GM23338 (cell line): Measurements from ENCODE around the gene CPNE5. TPM values are rescaled to one million over a fixed set of nuclear protein-coding genes. Genes with fewer than 3 reads are reported as not detected.

Source experiments
- ATAC-seq: fragments of 200-7000 bp; cut with Tn5 transposase; 3 replicates; pipeline ENCODE4 v1.9.1; 2020
- DNase-seq: peaks from one replicate; pipeline ENCODE4 v3.0.0-alpha.2; 2015; ENCODE audit warnings: low spot score
- H2AFZ ChIP-seq: fragments of 200-600 bp; sonication (generic); 2 replicates; pipeline ENCODE4 v1.8.0; 2016; ENCODE audit warnings: antibody characterized with exemption, mild to moderate bottlenecking, moderate library complexity
- H3F3A ChIP-seq: fragments of 200-600 bp; sonication (generic); replicated peaks from 2 replicates; pipeline ENCODE4 v1.8.0; 2017; ENCODE audit warnings: antibody characterized with exemption, mixed run types, low read depth
- H3K27ac ChIP-seq: fragments of 200-600 bp; sonication (generic); 2 replicates; pipeline ENCODE4 v1.6.1; 2016; ENCODE audit warnings: low read depth
- H3K27me3 ChIP-seq: fragments of 200-600 bp; sonication (generic); 2 replicates; pipeline ENCODE4 v1.8.0; 2016; ENCODE audit warnings: mild to moderate bottlenecking, mixed run types, moderate library complexity; ENCODE audit not compliant: insufficient read depth
- H3K36me3 ChIP-seq: fragments of 200-600 bp; sonication (generic); 2 replicates; pipeline ENCODE4 v1.8.0; 2016; ENCODE audit warnings: mild to moderate bottlenecking; ENCODE audit not compliant: insufficient read depth
- H3K4me1 ChIP-seq: fragments of 200-600 bp; sonication (generic); 2 replicates; pipeline ENCODE4 v1.8.0; 2016; ENCODE audit warnings: mild to moderate bottlenecking, moderate library complexity; ENCODE audit not compliant: insufficient read depth
- H3K4me2 ChIP-seq: fragments of 200-600 bp; sonication (generic); 2 replicates; pipeline ENCODE4 v1.7.1; 2017; ENCODE audit warnings: mixed run types
- H3K4me3 ChIP-seq: fragments of 200-600 bp; sonication (generic); 2 replicates; pipeline ENCODE4 v1.6.1; 2016; ENCODE audit warnings: mixed run types
- H3K79me2 ChIP-seq: fragments of 200-600 bp; sonication (generic); replicated peaks from 2 replicates; pipeline ENCODE4 v1.8.0; 2017; ENCODE audit warnings: mild to moderate bottlenecking; ENCODE audit not compliant: insufficient read depth
- H3K9me2 ChIP-seq: fragments of 200-600 bp; sonication (generic); 2 replicates; pipeline ENCODE4 v1.8.0; 2017; ENCODE audit not compliant: insufficient read depth
- H4K20me1 ChIP-seq: fragments of 200-600 bp; sonication (generic); replicated peaks from 2 replicates; pipeline ENCODE4 v1.8.0; 2017; ENCODE audit warnings: mild to moderate bottlenecking; ENCODE audit not compliant: insufficient read depth
- H3K27ac Mint-ChIP-seq: 2 replicates; pipeline ENCODE4 v1.8.0; 2020; ENCODE audit warnings: inconsistent platforms, mild to moderate bottlenecking, moderate library complexity, mixed read lengths
- H3K27me3 Mint-ChIP-seq: 3 replicates; pipeline ENCODE4 v1.8.0; 2022; ENCODE audit warnings: low read depth, mild to moderate bottlenecking, moderate library complexity, mixed read lengths, inconsistent platforms; ENCODE audit not compliant: insufficient read depth, poor library complexity
- H3K36me3 Mint-ChIP-seq: 3 replicates; pipeline ENCODE4 v1.8.0; 2021; ENCODE audit warnings: low read depth, mild to moderate bottlenecking, inconsistent platforms, moderate library complexity, mixed read lengths
- H3K4me1 Mint-ChIP-seq: 3 replicates; pipeline ENCODE4 v1.8.0; 2020; ENCODE audit warnings: mild to moderate bottlenecking, inconsistent platforms, mixed read lengths
- H3K4me3 Mint-ChIP-seq: 3 replicates; pipeline ENCODE4 v1.8.0; 2021; ENCODE audit warnings: moderate library complexity, mild to moderate bottlenecking, inconsistent platforms, mixed read lengths
- H3K9me3 Mint-ChIP-seq: 3 replicates; pipeline ENCODE4 v1.8.0; 2020; ENCODE audit warnings: moderate library complexity, mild to moderate bottlenecking, inconsistent platforms, mixed read lengths
- CREB1 ChIP-seq: fragments of 250-450 bp; sonication (Bioruptor Pico); IDR thresholded peaks from 2 replicates; pipeline ENCODE4 v1.5.0; 2020; ENCODE audit warnings: low read depth, mild to moderate bottlenecking, moderate library complexity
- EZH2 ChIP-seq: fragments of 200-600 bp; sonication (generic); IDR thresholded peaks from one replicate; pipeline ENCODE4 v1.8.0; 2017; ENCODE audit warnings: antibody characterized with exemption, mild to moderate bottlenecking, low read depth; ENCODE audit not compliant: unreplicated experiment
- EZH2phosphoT487 ChIP-seq: fragments of 200-600 bp; sonication (generic); IDR thresholded peaks from one replicate; pipeline ENCODE4 v1.8.1; 2018; ENCODE audit warnings: antibody characterized with exemption; ENCODE audit not compliant: unreplicated experiment
- JUNB ChIP-seq: IDR thresholded peaks from one replicate; pipeline ENCODE4 v1.6.1; 2016; ENCODE audit warnings: antibody characterized with exemption; ENCODE audit not compliant: unreplicated experiment
- POLR2AphosphoS5 ChIP-seq: IDR thresholded peaks from 2 replicates; pipeline ENCODE4 v1.6.1; 2016; ENCODE audit warnings: antibody characterized with exemption, low read depth
- STAT1 ChIP-seq: IDR thresholded peaks from one replicate; pipeline ENCODE4 v1.6.1; 2016; ENCODE audit warnings: antibody characterized with exemption; ENCODE audit not compliant: unreplicated experiment
- ZNF114 ChIP-seq: fragments of 250-450 bp; sonication (Bioruptor Pico); IDR thresholded peaks from 2 replicates; pipeline ENCODE4 v1.5.0; 2020; ENCODE audit warnings: mild to moderate bottlenecking, moderate library complexity
- ZNF331 ChIP-seq: fragments of 250-450 bp; sonication (Bioruptor Pico); IDR thresholded peaks from 2 replicates; pipeline ENCODE4 v1.5.0; 2020; ENCODE audit warnings: low read depth, mild to moderate bottlenecking, moderate library complexity
- polyA plus RNA-seq: library from polyadenylated mRNA; unstranded; fragments of >200 nt; fragmentation: Nextera tagmentation; extraction: Ambion mirVana; gene quantifications from 2 replicates; pipeline ENCODE4 v1.2.1, GENCODE V29; 2016
- total RNA-seq: library from RNA; depleted of rRNA; stranded (reverse); fragments of >200 nt; shearing (Covaris generic); gene quantifications from 2 replicates; pipeline ENCODE4 v1.2.3, GENCODE V29; 2014
- TF ChIP-seq, protein P1 (sequence below), 2 experiments: fragments of 200-600 bp in 1 of 2; sonication (generic) in 1 of 2; conservative IDR thresholded peaks; 2 replicates each; pipeline versions ENCODE4 v1.5.1 to v1.6.1; 2016 to 2017; ENCODE audit warnings: antibody characterized with exemption in 2 of 2, low read depth in 2 of 2, mild to moderate bottlenecking in 2 of 2, moderate library complexity in 1 of 2
- TF ChIP-seq, protein P2 (sequence below): IDR thresholded peaks from 2 replicates; pipeline ENCODE4 v1.6.1; 2016; ENCODE audit warnings: antibody characterized with exemption
- TF ChIP-seq, protein P3 (sequence below): IDR thresholded peaks from one replicate; pipeline ENCODE4 v1.6.1; 2018; ENCODE audit warnings: antibody characterized with exemption; ENCODE audit not compliant: unreplicated experiment

The CPNE5 gene
- total and polyA plus RNA-seq, 2 experiments from 2014 or later: 0.14 to 0.42 TPM

DNA sequence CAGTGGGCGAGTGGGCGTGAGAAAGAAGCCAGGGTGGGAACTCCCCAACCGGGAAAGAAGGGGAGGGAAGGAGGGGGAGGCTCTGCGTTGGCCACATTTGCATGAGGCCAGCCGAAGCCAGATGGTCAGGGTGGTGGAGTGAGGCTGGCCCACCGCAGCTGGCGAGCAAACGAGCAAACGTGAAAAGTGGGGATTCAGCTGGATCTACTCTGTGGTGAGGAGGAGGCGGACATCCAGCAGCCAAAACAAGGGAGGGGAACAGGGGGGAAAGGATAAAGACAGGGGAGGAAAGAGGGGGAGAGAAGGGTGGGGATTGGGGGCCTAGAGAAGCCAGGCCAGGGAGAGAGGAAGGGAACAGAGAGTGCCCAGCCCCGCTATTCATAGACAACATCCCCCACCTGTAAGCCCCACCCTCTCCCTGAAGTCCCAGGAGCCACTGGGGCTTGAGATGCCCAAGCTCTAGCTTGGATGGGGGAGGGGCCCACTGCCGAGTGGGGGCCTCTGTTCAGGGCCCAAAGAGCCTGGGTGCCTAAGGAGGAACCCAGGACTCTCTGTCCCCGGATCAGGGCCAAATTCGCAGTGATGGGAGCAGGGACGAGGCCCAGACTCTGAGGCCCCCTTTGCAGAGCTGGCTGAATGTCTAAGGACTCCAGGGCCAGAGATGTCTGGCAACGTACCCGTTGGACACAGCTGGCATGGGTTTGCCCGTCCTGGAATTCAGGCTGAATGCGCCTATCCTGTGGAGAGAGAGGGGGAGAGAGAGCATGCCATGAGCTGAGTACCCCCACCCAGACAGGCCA, 45.1 kb downstream of the CPNE5 start (continued):
- TF ChIP-seq, protein P1, sequence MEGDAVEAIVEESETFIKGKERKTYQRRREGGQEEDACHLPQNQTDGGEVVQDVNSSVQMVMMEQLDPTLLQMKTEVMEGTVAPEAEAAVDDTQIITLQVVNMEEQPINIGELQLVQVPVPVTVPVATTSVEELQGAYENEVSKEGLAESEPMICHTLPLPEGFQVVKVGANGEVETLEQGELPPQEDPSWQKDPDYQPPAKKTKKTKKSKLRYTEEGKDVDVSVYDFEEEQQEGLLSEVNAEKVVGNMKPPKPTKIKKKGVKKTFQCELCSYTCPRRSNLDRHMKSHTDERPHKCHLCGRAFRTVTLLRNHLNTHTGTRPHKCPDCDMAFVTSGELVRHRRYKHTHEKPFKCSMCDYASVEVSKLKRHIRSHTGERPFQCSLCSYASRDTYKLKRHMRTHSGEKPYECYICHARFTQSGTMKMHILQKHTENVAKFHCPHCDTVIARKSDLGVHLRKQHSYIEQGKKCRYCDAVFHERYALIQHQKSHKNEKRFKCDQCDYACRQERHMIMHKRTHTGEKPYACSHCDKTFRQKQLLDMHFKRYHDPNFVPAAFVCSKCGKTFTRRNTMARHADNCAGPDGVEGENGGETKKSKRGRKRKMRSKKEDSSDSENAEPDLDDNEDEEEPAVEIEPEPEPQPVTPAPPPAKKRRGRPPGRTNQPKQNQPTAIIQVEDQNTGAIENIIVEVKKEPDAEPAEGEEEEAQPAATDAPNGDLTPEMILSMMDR (conservative IDR thresholded peaks at IDR 0.05; ENCODE audit: low read depth in 2 of 2): no peak
- TF ChIP-seq ZNF114 (no peak), JUNB (no peak), EZH2phosphoT487 (no peak)
- TF ChIP-seq, protein P2, sequence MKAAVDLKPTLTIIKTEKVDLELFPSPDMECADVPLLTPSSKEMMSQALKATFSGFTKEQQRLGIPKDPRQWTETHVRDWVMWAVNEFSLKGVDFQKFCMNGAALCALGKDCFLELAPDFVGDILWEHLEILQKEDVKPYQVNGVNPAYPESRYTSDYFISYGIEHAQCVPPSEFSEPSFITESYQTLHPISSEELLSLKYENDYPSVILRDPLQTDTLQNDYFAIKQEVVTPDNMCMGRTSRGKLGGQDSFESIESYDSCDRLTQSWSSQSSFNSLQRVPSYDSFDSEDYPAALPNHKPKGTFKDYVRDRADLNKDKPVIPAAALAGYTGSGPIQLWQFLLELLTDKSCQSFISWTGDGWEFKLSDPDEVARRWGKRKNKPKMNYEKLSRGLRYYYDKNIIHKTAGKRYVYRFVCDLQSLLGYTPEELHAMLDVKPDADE: no peak

DNA sequence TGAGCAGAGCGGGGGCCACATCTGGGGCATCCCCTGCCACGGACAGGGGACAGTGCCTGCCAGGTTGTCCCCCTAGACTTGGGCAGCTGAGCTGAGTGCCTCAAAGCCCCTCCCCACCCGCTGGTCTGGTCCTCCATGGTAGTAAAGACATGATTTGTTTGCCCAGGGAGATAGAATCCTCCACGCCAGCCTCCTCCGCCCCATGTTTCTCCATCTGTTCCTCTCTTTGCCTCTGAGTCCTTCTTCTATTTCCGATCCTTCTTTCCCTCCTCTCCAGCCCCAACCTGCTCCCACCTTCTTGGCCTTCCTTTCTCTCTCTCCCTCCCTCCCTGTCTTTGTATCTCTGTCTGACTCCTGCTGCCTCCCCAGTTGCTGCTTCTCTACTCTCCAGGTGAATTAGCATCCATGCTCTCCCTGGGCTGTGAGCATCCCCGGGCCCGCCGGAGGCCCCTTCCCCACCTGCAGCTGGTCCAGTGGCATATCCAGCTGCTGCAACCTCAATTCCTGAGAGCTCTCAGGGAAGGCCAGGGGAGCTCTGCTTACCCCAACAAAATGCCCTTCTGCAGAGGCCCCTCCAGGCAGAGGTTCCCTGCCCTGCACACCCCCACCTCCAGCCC, 45.8 kb downstream of the CPNE5 start:
- peak overlapping the region; percentile 18 for H3K4me3 Mint-ChIP-seq
- H3F3A ChIP-seq: no peaks in the 10 kb centered on the region
- DNase-seq (peak; percentile 52), ATAC-seq (peak; percentile 67)
- H3K9me3 Mint-ChIP-seq: no peaks in the 10 kb centered on the region
- H3K4me1 ChIP-seq: peaks cover 31% of the 10 kb centered on the region
- no peaks in the 10 kb centered on the region for H3K79me2 ChIP-seq
- no peaks in the 10 kb centered on the region for H3K36me3 Mint-ChIP-seq
- no peak overlapping the region for H3K27ac Mint-ChIP-seq
- no peaks in the 10 kb centered on the region for H3K9me2 ChIP-seq
- peak overlapping the region; percentile 37; the same call in 1 of the 2 replicates for H3K4me3 ChIP-seq
- TF ChIP-seq, protein P1 (conservative IDR thresholded peaks at IDR 0.05; ENCODE audit: low read depth in 2 of 2): no peak
- TF ChIP-seq ZNF331: no peak
- TF ChIP-seq CREB1 (CRISPR knock-in tag): no peak
- no peak for TF ChIP-seq STAT1
- TF ChIP-seq JUNB: no peak
- no peak for TF ChIP-seq POLR2AphosphoS5
- TF ChIP-seq, protein P3, sequence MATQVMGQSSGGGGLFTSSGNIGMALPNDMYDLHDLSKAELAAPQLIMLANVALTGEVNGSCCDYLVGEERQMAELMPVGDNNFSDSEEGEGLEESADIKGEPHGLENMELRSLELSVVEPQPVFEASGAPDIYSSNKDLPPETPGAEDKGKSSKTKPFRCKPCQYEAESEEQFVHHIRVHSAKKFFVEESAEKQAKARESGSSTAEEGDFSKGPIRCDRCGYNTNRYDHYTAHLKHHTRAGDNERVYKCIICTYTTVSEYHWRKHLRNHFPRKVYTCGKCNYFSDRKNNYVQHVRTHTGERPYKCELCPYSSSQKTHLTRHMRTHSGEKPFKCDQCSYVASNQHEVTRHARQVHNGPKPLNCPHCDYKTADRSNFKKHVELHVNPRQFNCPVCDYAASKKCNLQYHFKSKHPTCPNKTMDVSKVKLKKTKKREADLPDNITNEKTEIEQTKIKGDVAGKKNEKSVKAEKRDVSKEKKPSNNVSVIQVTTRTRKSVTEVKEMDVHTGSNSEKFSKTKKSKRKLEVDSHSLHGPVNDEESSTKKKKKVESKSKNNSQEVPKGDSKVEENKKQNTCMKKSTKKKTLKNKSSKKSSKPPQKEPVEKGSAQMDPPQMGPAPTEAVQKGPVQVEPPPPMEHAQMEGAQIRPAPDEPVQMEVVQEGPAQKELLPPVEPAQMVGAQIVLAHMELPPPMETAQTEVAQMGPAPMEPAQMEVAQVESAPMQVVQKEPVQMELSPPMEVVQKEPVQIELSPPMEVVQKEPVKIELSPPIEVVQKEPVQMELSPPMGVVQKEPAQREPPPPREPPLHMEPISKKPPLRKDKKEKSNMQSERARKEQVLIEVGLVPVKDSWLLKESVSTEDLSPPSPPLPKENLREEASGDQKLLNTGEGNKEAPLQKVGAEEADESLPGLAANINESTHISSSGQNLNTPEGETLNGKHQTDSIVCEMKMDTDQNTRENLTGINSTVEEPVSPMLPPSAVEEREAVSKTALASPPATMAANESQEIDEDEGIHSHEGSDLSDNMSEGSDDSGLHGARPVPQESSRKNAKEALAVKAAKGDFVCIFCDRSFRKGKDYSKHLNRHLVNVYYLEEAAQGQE: no peak
- TF ChIP-seq EZH2: no peak
- peaks cover 55% of the 10 kb centered on the region for H3K4me1 Mint-ChIP-seq
- H3K36me3 ChIP-seq: no peaks in the 10 kb centered on the region
- H2AFZ ChIP-seq: peak overlapping the region; percentile 94
- H4K20me1 ChIP-seq: no peaks in the 10 kb centered on the region
- no peaks in the 10 kb centered on the region for H3K27me3 ChIP-seq
- H3K27me3 Mint-ChIP-seq: peaks cover 16% of the 10 kb centered on the region
- H3K27ac ChIP-seq: 0 out of 2 replicates have a peak overlapping the region, but pooled peaks have one; percentile 45
- H3K4me2 ChIP-seq: peak overlapping the region; percentile 77
